GM12878 (cell line): ENCODE measurements around the gene TMEM127. TPM values are rescaled to one million over a fixed set of nuclear protein-coding genes. Genes with fewer than 3 reads are reported as not detected.
A peak's percentile ranks its signal among the peaks of the same experiment; 100 is the strongest.

Source experiments
- ATAC-seq: fragments of 200-7000 bp; cut with Tn5 transposase; 3 replicates; pipeline ENCODE4 v1.9.1; 2020; ENCODE audit warnings: mild to moderate bottlenecking, moderate library complexity
- BruUV-seq: library from RNA; stranded (reverse); fragments of 400-500 nt; replicated peaks from 2 replicates; lab custom pipeline; 2021; lab: Mats Ljungman, UMichigan
- CTCF ChIA-PET: fragments of 300-600 bp; sonication (Branson Sonifier 250); formaldehyde crosslinking; extraction: SDS; loops from one replicate; lab custom pipeline; 2021; ENCODE audit warnings: inconsistent platforms; lab: Yijun Ruan, JAX
- POLR2A ChIA-PET: fragments of 350-600 bp; formaldehyde crosslinking; extraction: SDS; loops from one replicate; lab custom pipeline; 2021; ENCODE audit warnings: inconsistent platforms; lab: Charles Lee
- RAD21 ChIA-PET: fragments of 300-600 bp; sonication (Branson Sonifier 250); formaldehyde crosslinking; loops from one replicate; lab custom pipeline; 2023; ENCODE audit warnings: antibody characterized with exemption; ENCODE audit not compliant: unreplicated experiment; lab: Charles Lee
- SMC1A ChIA-PET: fragments of 300-600 bp; sonication (Branson Sonifier 250); formaldehyde crosslinking; loops from one replicate; lab custom pipeline; 2023; ENCODE audit not compliant: unreplicated experiment, uncharacterized antibody; lab: Charles Lee
- DNase-seq: peaks from one replicate; pipeline ENCODE4 v3.0.0-alpha.2; 2011; ENCODE audit warnings: low read depth, low spot score
- FAIRE-seq: peaks from 3 replicates; lab custom pipeline; 2011; peaks lifted over from hg19 to GRCh38; lab: Jason Lieb, UNC
- H2AFZ ChIP-seq: 2 replicates; pipeline ENCODE4 v1.6.0; 2011; ENCODE audit warnings: low read depth, low read length, control low read depth; ENCODE audit not compliant: control insufficient read depth
- H3K27ac ChIP-seq: 2 replicates; pipeline ENCODE4 v1.5.1; 2011; ENCODE audit warnings: control low read depth; ENCODE audit not compliant: control insufficient read depth, insufficient read depth
- H3K27me3 ChIP-seq, 2 experiments: replicated peaks in 1 of 2; 2 replicates each; pipeline versions ENCODE4 v1.6.0 to v1.6.1; 2011; ENCODE audit warnings: low read length in 1 of 2; ENCODE audit not compliant: control insufficient read depth in 2 of 2, insufficient read depth in 2 of 2
- H3K36me3 ChIP-seq, 2 experiments: 2 replicates each; pipeline ENCODE4 v1.5.1; 2011; ENCODE audit warnings: low read length in 1 of 2; ENCODE audit not compliant: control insufficient read depth in 2 of 2, insufficient read depth in 2 of 2
- H3K4me1 ChIP-seq: 2 replicates; pipeline ENCODE4 v1.6.1; 2011; ENCODE audit warnings: mild to moderate bottlenecking, low read length, moderate library complexity, mixed read lengths; ENCODE audit not compliant: control insufficient read depth, insufficient read depth
- H3K4me2 ChIP-seq: 2 replicates; pipeline ENCODE4 v1.6.0; 2011; ENCODE audit warnings: control low read depth; ENCODE audit not compliant: control insufficient read depth, insufficient read depth
- H3K4me3 ChIP-seq: fragments of 200-600 bp; sonication (generic); 2 replicates; pipeline ENCODE4 v1.5.1; 2016
- H3K79me2 ChIP-seq: 2 replicates; pipeline ENCODE4 v1.6.0; 2011; ENCODE audit warnings: low read length; ENCODE audit not compliant: control insufficient read depth, insufficient read depth
- H3K9ac ChIP-seq: 2 replicates; pipeline ENCODE4 v1.8.0; 2011; ENCODE audit warnings: low read length, control low read depth, mixed read lengths; ENCODE audit not compliant: control insufficient read depth, insufficient read depth
- H3K9me3 ChIP-seq: replicated peaks from 3 replicates; pipeline ENCODE4 v1.5.1; 2011; ENCODE audit warnings: mild to moderate bottlenecking, low read length; ENCODE audit not compliant: control insufficient read depth, insufficient read depth
- H4K20me1 ChIP-seq: 2 replicates; pipeline ENCODE4 v1.6.0; 2011; ENCODE audit not compliant: control insufficient read depth, insufficient read depth
- ATF7 ChIP-seq: fragments of 450-650 bp; IDR thresholded peaks from 2 replicates; pipeline ENCODE4 v1.6.1; 2016; ENCODE audit warnings: low read depth, mild to moderate bottlenecking
- BCLAF1 ChIP-seq: fragments of 450-650 bp; IDR thresholded peaks from 2 replicates; pipeline ENCODE4 v1.6.1; 2017; ENCODE audit warnings: antibody characterized with exemption, mild to moderate bottlenecking, moderate library complexity
- EED ChIP-seq: sonication (generic); IDR thresholded peaks from 2 replicates; pipeline ENCODE4 v1.6.1; 2016; ENCODE audit warnings: antibody characterized with exemption, low read depth
- LARP7 ChIP-seq: fragments of 450-650 bp; IDR thresholded peaks from 2 replicates; pipeline ENCODE4 v1.6.1; 2017; ENCODE audit warnings: mild to moderate bottlenecking
- MTA3 ChIP-seq: IDR thresholded peaks from 2 replicates; pipeline ENCODE4 v1.6.1; 2012; ENCODE audit warnings: low read length, inconsistent platforms, borderline replicate concordance
- NR2C2 ChIP-seq: IDR thresholded peaks from 2 replicates; pipeline ENCODE4 v1.6.1; 2011; ENCODE audit warnings: borderline replicate concordance, low read depth; ENCODE audit not compliant: control insufficient read depth, insufficient read length
- SP1 ChIP-seq: IDR thresholded peaks from one replicate; pipeline ENCODE4 v1.6.1; 2011; ENCODE audit warnings: low read depth, low read length
- TCF7 ChIP-seq: IDR thresholded peaks from 2 replicates; pipeline ENCODE4 v1.6.1; 2014; ENCODE audit warnings: antibody characterized with exemption, borderline replicate concordance
- ZNF592 ChIP-seq: fragments of 450-650 bp; IDR thresholded peaks from 2 replicates; pipeline ENCODE4 v1.6.1; 2017; ENCODE audit warnings: mild to moderate bottlenecking, moderate library complexity
- WGBS: methylation state at CpG from one replicate; pipeline ENCODE4 v1.1.6; 2016; ENCODE audit warnings: low lambda C conversion rate; ENCODE audit not compliant: insufficient replicate concordance, insufficient coverage; ENCODE audit errors: missing lambda C conversion rate; 5-methylcytosine and 5-hydroxymethylcytosine counted together
- in situ Hi-C: fragments of 300-500 bp; cut with MboI; formaldehyde crosslinking; loops from 9 replicates; pipeline ENCODE4 v1.14.3; 2018; ENCODE audit warnings: mixed read lengths
- intact Hi-C: fragments of 100-400 bp; cut with micrococcal nuclease; formaldehyde crosslinking; loops from one replicate; pipeline ENCODE4 v1.14.2; 2022; ENCODE audit not compliant: unreplicated experiment
- polyA plus RNA-seq, 11 experiments: library from polyadenylated mRNA; depleted of rRNA in 4 of 11; unstranded in 6 of 11; stranded (reverse) in 5 of 11; fragments of >200 nt; fragmentation: Nextera tagmentation in 4 of 11; fragmentation: Illumina TruSeq in 1 of 11; extraction: Ambion mirVana in 4 of 11; extraction: Trizol in 1 of 11; gene quantifications; 1 replicate in 1 of 11; 2 replicates in 10 of 11; pipeline versions ENCODE4 v1.2.1 to v1.2.3, GENCODE V29; 2011 to 2016; ENCODE audit warnings: inconsistent platforms in 2 of 11, missing spikeins in 2 of 11, low read depth in 1 of 11
- total RNA-seq, 4 experiments: library from RNA; depleted of rRNA in 3 of 4; stranded (reverse); fragments of >200 nt in 3 of 4; fragmentation: Illumina TruSeq in 1 of 4; extraction: Trizol in 1 of 4; gene quantifications; 2 replicates each; pipeline versions ENCODE4 v1.2.1 to v1.2.3, GENCODE V29; 2013 to 2021

Gene TMEM127
- total and polyA plus RNA-seq, 10 of the 15 experiments (the other 5 are each of a cell fraction or from before 2014, with no cell fraction given) = 2.6 to 27.2 (median 17.7) TPM

- FAIRE-seq = peak; percentile 35
- no peak overlapping the region for H3K9ac ChIP-seq
- intact Hi-C loops = no loop called here
- peaks cover under 1% of the 10 kb centered on the region; the same call in 1 of the 2 replicates for H3K79me2 ChIP-seq
- ChIA-PET RAD21 (interaction anchor here (1.3 kb wide), 1 partner anchor 18 kb away, joined by 5 read pairs; no protein-coding TSS in a partner anchor), CTCF (no interaction called here), SMC1A (interaction anchor here (1.7 kb wide), 1 partner anchor 9 kb away, joined by 5 read pairs; no protein-coding TSS in a partner anchor), POLR2A (interaction anchor here (1.2 kb wide), 1 partner anchor 50 kb away, joined by 3 read pairs; no protein-coding TSS in a partner anchor)
- no peak overlapping the region for H3K27ac ChIP-seq
- no peak overlapping the region for H2AFZ ChIP-seq
- H3K27me3 ChIP-seq = no peaks in the 10 kb centered on the region
- peaks cover 3% of the 10 kb centered on the region for H3K4me1 ChIP-seq
- H3K9me3 ChIP-seq = no peaks in the 10 kb centered on the region
- ATAC-seq = peak; percentile 52
- WGBS = 73% methylated on average over 6 of the region's 6 CpGs
- TSS peak; percentile 8 for BruUV-seq
- H3K36me3 ChIP-seq = peaks cover 28 to 29% of the 10 kb centered on the region in 2 experiments
- TF ChIP-seq SP1 = peak; percentile 27
- no peak for TF ChIP-seq TCF7
- H3K4me3 ChIP-seq = no peak overlapping the region
- H3K4me2 ChIP-seq = no peak overlapping the region
- in situ Hi-C loops = loop anchor here (25.0 kb wide), 1 partner anchor 240 kb away; no protein-coding TSS in a partner anchor
- no peaks in the 10 kb centered on the region for H4K20me1 ChIP-seq
- no peak for DNase-seq
Measured at GRCh38 chr2:96251721-96252292, 14.0 kb downstream of the TMEM127 start.

- no peak overlapping the region for H3K4me3 ChIP-seq
- ChIA-PET RAD21 (no interaction called here), SMC1A (interaction anchor here (1.0 to 1.4 kb wide), 3 partner anchors 10 to 15 kb away, joined by 3 to 4 read pairs (median 3); no protein-coding TSS in a partner anchor), POLR2A (interaction anchor here (1.0 kb wide), 1 partner anchor 13 kb away, joined by 3 read pairs; no protein-coding TSS in a partner anchor), CTCF (interaction anchor here (3.3 kb wide), 1 partner anchor 10 kb away, joined by 12 read pairs; no protein-coding TSS in a partner anchor)
- no peaks in the 10 kb centered on the region for H3K9me3 ChIP-seq
- no peaks in the 10 kb centered on the region for H3K27me3 ChIP-seq
- H3K4me2 ChIP-seq = no peak overlapping the region
- TF ChIP-seq NR2C2 (no peak), BCLAF1 (no peak), LARP7 (no peak), ZNF592 (no peak), ATF7 (no peak), EED (no peak), MTA3 (no peak)
- no peak for DNase-seq
- H3K4me1 ChIP-seq = peaks cover 9% of the 10 kb centered on the region
- intact Hi-C loops (no loop called here), in situ Hi-C loops (loop anchor here (25.0 kb wide), 1 partner anchor 238 kb away; no protein-coding TSS in a partner anchor)
- H4K20me1 ChIP-seq = no peaks in the 10 kb centered on the region
- H3K9ac ChIP-seq = no peak overlapping the region
- ATAC-seq = no peak
- no peak overlapping the region for H3K27ac ChIP-seq
- H3K36me3 ChIP-seq = peaks cover 28% of the 10 kb centered on the region in 2 experiments
- H2AFZ ChIP-seq = no peak overlapping the region
- BruUV-seq = no TSS peak
- 96% methylated on average over 6 of the region's 6 CpGs for WGBS
- no peak for FAIRE-seq
- H3K79me2 ChIP-seq = no peaks in the 10 kb centered on the region
Measured at GRCh38 chr2:96250188-96250587, 15.6 kb downstream of the TMEM127 start.
